H1 (cell line): ENCODE data around the gene SP7. TPM values are rescaled to one million over a fixed set of nuclear protein-coding genes. Genes with fewer than 3 reads are reported as not detected.
A peak's percentile ranks its signal among the peaks of the same experiment; 100 is the strongest.

Experiments used
- CTCF ChIA-PET: fragments of 300-600 bp; sonication (Branson Sonifier 250); formaldehyde crosslinking; loops from one replicate; lab custom pipeline; 2021; ENCODE audit not compliant: partially characterized antibody; lab: Charles Lee
- POLR2A ChIA-PET: fragments of 300-600 bp; sonication (Branson Sonifier 250); formaldehyde crosslinking; loops from one replicate; lab custom pipeline; 2021; ENCODE audit warnings: inconsistent platforms; ENCODE audit not compliant: partially characterized antibody; lab: Charles Lee
- DNase-seq, 2 experiments: peaks; one replicate each; pipeline versions ENCODE4 v3.0.0 to v3.0.0-alpha.2; 2010 to 2022; ENCODE audit warnings: low spot score in 2 of 2, low read depth in 1 of 2, mixed read lengths in 1 of 2
- FAIRE-seq: peaks from 2 replicates; lab custom pipeline; 2011; peaks lifted over from hg19 to GRCh38; lab: Jason Lieb, UNC
- H2AFZ ChIP-seq: 2 replicates; pipeline ENCODE4 v1.8.1; 2012; ENCODE audit warnings: low read length, inconsistent platforms
- H2AK5ac ChIP-seq: 2 replicates; pipeline ENCODE4 v1.6.1; 2013; ENCODE audit warnings: low read depth, low read length
- H2BK120ac ChIP-seq: replicated peaks from 2 replicates; pipeline ENCODE3; 2013; ENCODE audit warnings: low read depth, low read length, inconsistent platforms
- H2BK12ac ChIP-seq: 2 replicates; pipeline ENCODE4 v1.6.1; 2013; ENCODE audit warnings: low read depth, low read length
- H2BK15ac ChIP-seq: 2 replicates; pipeline ENCODE4 v1.6.1; 2013; ENCODE audit warnings: low read length
- H2BK20ac ChIP-seq: 2 replicates; pipeline ENCODE4 v1.6.1; 2013; ENCODE audit warnings: low read length
- H2BK5ac ChIP-seq: 2 replicates; pipeline ENCODE4 v1.6.1; 2013; ENCODE audit warnings: low read depth, low read length
- H3K14ac ChIP-seq: 2 replicates; pipeline ENCODE4 v1.6.1; 2013; ENCODE audit warnings: inconsistent platforms; ENCODE audit not compliant: insufficient read length
- H3K18ac ChIP-seq: 2 replicates; pipeline ENCODE4 v1.6.1; 2013; ENCODE audit warnings: low read length; ENCODE audit errors: extremely low read depth
- H3K23ac ChIP-seq: 2 replicates; pipeline ENCODE4 v1.6.1; 2013; ENCODE audit warnings: inconsistent platforms; ENCODE audit not compliant: insufficient read length
- H3K23me2 ChIP-seq: 2 replicates; pipeline ENCODE4 v1.6.1; 2013; ENCODE audit warnings: low read depth, low read length
- H3K27ac ChIP-seq: 2 replicates; pipeline ENCODE4 v1.6.1; 2011; ENCODE audit warnings: low read depth, low read length, inconsistent platforms
- H3K27me3 ChIP-seq, 4 experiments: replicated peaks in 1 of 4; 1 replicate in 1 of 4; 2 replicates in 3 of 4; pipeline versions ENCODE4 v1.6.1 to v1.8.1; 2011 to 2013; ENCODE audit warnings: low read length in 3 of 4, mild to moderate bottlenecking in 3 of 4, inconsistent platforms in 2 of 4, mixed read lengths in 2 of 4, moderate library complexity in 1 of 4; ENCODE audit not compliant: control insufficient read depth in 3 of 4, insufficient read depth in 3 of 4; ENCODE audit errors: extremely low read depth in 1 of 4
- H3K36me3 ChIP-seq, 4 experiments: 2 replicates each; pipeline versions ENCODE4 v1.6.1 to v1.8.1; 2011 to 2013; ENCODE audit warnings: mild to moderate bottlenecking in 4 of 4, low read length in 3 of 4, moderate library complexity in 2 of 4, control low read depth in 1 of 4, inconsistent platforms in 1 of 4; ENCODE audit not compliant: insufficient read depth in 4 of 4, control insufficient read depth in 2 of 4
- H3K4ac ChIP-seq: replicated peaks from 2 replicates; pipeline ENCODE3; 2013; ENCODE audit warnings: low read length, low read depth, mixed read lengths, inconsistent platforms; ENCODE audit not compliant: insufficient read length
- H3K4me1 ChIP-seq, 4 experiments: replicated peaks in 1 of 4; 1 replicate in 1 of 4; 2 replicates in 3 of 4; pipeline versions ENCODE4 v1.6.1 to v1.8.1; 2011 to 2013; ENCODE audit warnings: low read length in 3 of 4, inconsistent platforms in 2 of 4, mixed read lengths in 1 of 4; ENCODE audit not compliant: insufficient read depth in 4 of 4, control insufficient read depth in 3 of 4
- H3K4me2 ChIP-seq, 2 experiments: 2 replicates each; pipeline versions ENCODE4 v1.6.1 to v1.8.1; 2011 to 2013; ENCODE audit warnings: low read depth in 2 of 2, low read length in 2 of 2, control low read depth in 1 of 2, inconsistent platforms in 1 of 2, mild to moderate bottlenecking in 1 of 2; ENCODE audit not compliant: insufficient read depth in 1 of 2
- H3K4me3 ChIP-seq, 4 experiments: fragments of 200-600, 300-600 bp in 1 of 4; sonication (generic), shearing (Covaris generic), sonication (Bioruptor Twin) in 1 of 4; 2 replicates each; pipeline versions ENCODE4 v1.5.1 to v1.8.1; 2011 to 2016; ENCODE audit warnings: low read length in 4 of 4, low read depth in 3 of 4, control low read depth in 2 of 4, inconsistent platforms in 2 of 4, mild to moderate bottlenecking in 2 of 4, mixed read lengths in 1 of 4, moderate library complexity in 1 of 4; ENCODE audit not compliant: insufficient read depth in 2 of 4; ENCODE audit errors: extremely low read depth in 1 of 4
- H3K56ac ChIP-seq: replicated peaks from 2 replicates; pipeline ENCODE3; 2013; ENCODE audit warnings: low read depth, mild to moderate bottlenecking, mixed read lengths, low read length, inconsistent platforms; ENCODE audit not compliant: insufficient read length
- H3K79me1 ChIP-seq: 2 replicates; pipeline ENCODE4 v1.6.1; 2013; ENCODE audit warnings: low read depth, low read length, control low read depth
- H3K79me2 ChIP-seq, 2 experiments: 2 replicates each; pipeline versions ENCODE4 v1.6.1 to v1.8.1; 2012 to 2013; ENCODE audit warnings: low read length in 2 of 2, mild to moderate bottlenecking in 2 of 2, inconsistent platforms in 1 of 2; ENCODE audit not compliant: insufficient read depth in 2 of 2, control insufficient read depth in 1 of 2
- H3K9ac ChIP-seq, 4 experiments: replicated peaks in 1 of 4; 1 replicate in 1 of 4; 2 replicates in 3 of 4; pipeline versions ENCODE4 v1.6.1 to v1.8.1; 2011 to 2013; ENCODE audit warnings: low read depth in 3 of 4, low read length in 3 of 4, control low read depth in 2 of 4, mild to moderate bottlenecking in 2 of 4, moderate library complexity in 2 of 4, inconsistent platforms in 1 of 4; ENCODE audit errors: extremely low read depth in 1 of 4
- H3K9me3 ChIP-seq, 2 experiments: 2 replicates each; pipeline versions ENCODE4 v1.6.1 to v1.8.1; 2012 to 2013; ENCODE audit warnings: mild to moderate bottlenecking in 2 of 2, moderate library complexity in 2 of 2, control low read depth in 1 of 2, inconsistent platforms in 1 of 2, low read depth in 1 of 2, low read length in 1 of 2, mixed read lengths in 1 of 2; ENCODE audit not compliant: insufficient read depth in 2 of 2
- H4K20me1 ChIP-seq, 2 experiments: replicated peaks in 1 of 2; 2 replicates each; pipeline versions ENCODE3 to v1.8.1; 2011 to 2013; ENCODE audit warnings: inconsistent platforms in 2 of 2, low read length in 2 of 2, mild to moderate bottlenecking in 1 of 2; ENCODE audit not compliant: insufficient read depth in 2 of 2, control insufficient read depth in 1 of 2
- H4K5ac ChIP-seq: 2 replicates; pipeline ENCODE4 v1.6.1; 2013; ENCODE audit warnings: low read length, low read depth, mixed read lengths, inconsistent platforms; ENCODE audit not compliant: insufficient read length
- H4K8ac ChIP-seq: 2 replicates; pipeline ENCODE4 v1.8.0; 2013; ENCODE audit warnings: mild to moderate bottlenecking, moderate library complexity, low read length, inconsistent platforms; ENCODE audit not compliant: insufficient read depth; ENCODE audit errors: extremely low read depth
- H4K91ac ChIP-seq: replicated peaks from 2 replicates; pipeline ENCODE3; 2013; ENCODE audit warnings: low read length, mixed read lengths, inconsistent platforms; ENCODE audit not compliant: insufficient read length
- ASH2L ChIP-seq: fragments of 200-600, 300-600 bp; sonication (generic); IDR thresholded peaks from one replicate; pipeline ENCODE4 v1.7.1; 2017; ENCODE audit warnings: low read length
- WGBS, 2 experiments: shearing (Covaris generic) in 1 of 2; methylation state at CpG; one replicate each; pipeline versions ENCODE4 v1.1.6 to v1.1.7; 2013 to 2015; ENCODE audit warnings: low lambda C conversion rate in 2 of 2, mixed read lengths in 2 of 2, inconsistent platforms in 1 of 2, low coverage in 1 of 2, missing lambda C conversion rate in 1 of 2; ENCODE audit not compliant: insufficient replicate concordance in 2 of 2, insufficient coverage in 1 of 2, insufficient read length in 1 of 2; ENCODE audit errors: extremely low coverage in 1 of 2, missing lambda C conversion rate in 1 of 2; 5-methylcytosine and 5-hydroxymethylcytosine counted together
- polyA plus RNA-seq, 7 experiments: library from polyadenylated mRNA; depleted of rRNA in 3 of 7; stranded (reverse) in 5 of 7; unstranded in 2 of 7; fragments of >200 nt in 5 of 7; fragments of 200-250 nt in 2 of 7; gene quantifications; 1 replicate in 5 of 7; 2 replicates in 1 of 7; 4 replicates in 1 of 7; pipeline versions ENCODE4 v1.2.1 to v1.2.3, GENCODE V29; 2011 to 2013; ENCODE audit warnings: missing spikeins in 2 of 7, mixed read lengths in 2 of 7
- total RNA-seq: library from RNA; stranded (reverse); fragmentation: NEBNext Ultra II Directional; extraction: Animal tissue kit (Norgen Biotek cat#: 25700); gene quantifications from 2 replicates; pipeline ENCODE4 v1.2.1, GENCODE V29; 2021

Gene SP7
- total and polyA plus RNA-seq, 2 of the 8 experiments (the other 6 are each of a cell fraction or from before 2014, with no cell fraction given) = 0.12 to 0.13 TPM

DNA sequence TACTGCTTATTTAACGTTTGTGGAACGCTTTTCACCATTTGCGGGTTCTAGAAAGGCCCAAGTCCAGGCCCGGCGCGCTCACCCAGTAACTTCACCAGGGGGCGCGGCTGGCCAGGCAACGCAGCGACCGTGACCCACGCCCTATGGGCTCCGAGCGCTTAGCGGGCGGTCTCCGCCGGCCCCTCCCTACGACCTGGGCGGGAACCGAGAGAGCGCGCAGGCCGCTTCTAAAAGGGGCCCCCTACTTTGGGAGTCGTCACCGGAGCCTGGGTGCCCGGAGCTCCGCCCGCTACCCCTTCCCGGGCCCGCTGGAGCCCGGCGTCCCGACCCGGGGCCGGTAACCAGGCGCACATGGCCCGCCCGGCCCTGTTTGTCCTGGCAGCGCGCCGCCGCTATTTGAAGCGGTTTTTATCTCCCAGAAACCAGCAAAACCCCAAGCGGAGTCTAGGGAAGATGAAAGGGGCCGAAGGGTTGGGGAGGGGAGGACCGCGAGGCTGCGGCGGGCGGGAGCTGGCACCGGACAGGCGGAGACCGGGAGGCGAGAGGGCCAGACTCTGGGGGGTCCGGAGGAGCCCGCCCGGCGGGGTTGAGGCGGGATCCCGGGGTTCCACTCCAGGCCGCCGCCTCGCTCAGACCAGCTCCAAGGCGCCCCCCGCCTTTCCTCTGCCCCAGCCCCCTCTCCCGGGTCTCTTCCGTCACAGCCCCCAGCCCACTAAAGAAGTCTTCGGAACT lies 11.2 kb downstream of the SP7 start:
- H4K5ac ChIP-seq = peak overlapping the region; percentile 35
- no peak overlapping the region for H3K23ac ChIP-seq
- no peaks in the 10 kb centered on the region for H3K9me3 ChIP-seq
- no peaks in the 10 kb centered on the region for H3K79me1 ChIP-seq
- H3K18ac ChIP-seq = no peak overlapping the region
- peaks cover 6% of the 10 kb centered on the region; the same call in 1 of the 2 replicates for H3K23me2 ChIP-seq
- CTCF ChIA-PET = interaction anchor here (0.6 to 21.2 kb wide), 12 partner anchors 10 to 344 kb away, joined by 3 to 381 read pairs (median 8); partner anchors contain the start of genes PFDN5, SP7 and TNS2
- H3K14ac ChIP-seq = no peak overlapping the region
- no peaks in the 10 kb centered on the region for H3K36me3 ChIP-seq
- H3K4ac ChIP-seq = no peak overlapping the region
- FAIRE-seq (no peak), DNase-seq (peak in 1 of 2 experiments; percentile 89)
- no peak overlapping the region for H4K91ac ChIP-seq
- H4K8ac ChIP-seq = no peak overlapping the region
- H3K56ac ChIP-seq = peak overlapping the region; percentile 60
- no peaks in the 10 kb centered on the region for H3K79me2 ChIP-seq
- POLR2A ChIA-PET = interaction anchor here (0.9 to 8.0 kb wide), 12 partner anchors 10 to 175 kb away, joined by 3 to 51 read pairs (median 4); partner anchors contain the start of genes ESPL1, MAP3K12, MYG1 and SP1
- H4K20me1 ChIP-seq = peaks cover 2% of the 10 kb centered on the region in 2 experiments
- H3K27me3 ChIP-seq = peaks cover 13 to 59% (median 46%) of the 10 kb centered on the region in 4 experiments
- no peak overlapping the region for H2BK20ac ChIP-seq
- H2BK120ac ChIP-seq = no peak overlapping the region
- H2BK12ac ChIP-seq = peak overlapping the region; percentile 44; the same call in 1 of the 2 replicates
- WGBS, 2 experiments = 2% methylated on average over 47 of the region's 69 CpGs; no CpG with 5 or more reads in 1 of the 2 experiments
- peak overlapping the region; percentile 45 to 78 for H3K4me2 ChIP-seq
- H3K4me1 ChIP-seq = peaks cover 0 to 20% (median 12%) of the 10 kb centered on the region in 4 experiments; a peak in 6 of 7 replicates
- H2AK5ac ChIP-seq = no peak overlapping the region
- no peak overlapping the region for H3K27ac ChIP-seq
- peak overlapping the region; percentile 24 to 80 (median 48) for H3K4me3 ChIP-seq
- no peak overlapping the region for H2BK5ac ChIP-seq
- peak overlapping the region in 3 of 4 experiments; percentile 17 to 73 (median 20); a peak in 3 of 7 replicates for H3K9ac ChIP-seq
- peak overlapping the region; percentile 44; the same call in 1 of the 2 replicates for H2AFZ ChIP-seq
- H2BK15ac ChIP-seq = peak overlapping the region; percentile 5; the same call in 1 of the 2 replicates
- peak; percentile 39 for TF ChIP-seq ASH2L
